HUES6 (cell line): ENCODE data around the gene PCLAF.

Experiments
- H3K27ac ChIP-seq: 2 replicates; pipeline ENCODE4 v1.7.0; 2013; ENCODE audit warnings: low read depth, mild to moderate bottlenecking, low read length, inconsistent platforms
- H3K27me3 ChIP-seq: 2 replicates; pipeline ENCODE4 v1.6.1; 2013; ENCODE audit warnings: low read length; ENCODE audit not compliant: control insufficient read depth, insufficient read depth
- H3K36me3 ChIP-seq: 2 replicates; pipeline ENCODE4 v1.6.1; 2013; ENCODE audit warnings: low read length; ENCODE audit not compliant: control insufficient read depth, insufficient read depth
- H3K4me1 ChIP-seq: 2 replicates; pipeline ENCODE4 v1.6.1; 2013; ENCODE audit warnings: low read length; ENCODE audit not compliant: control insufficient read depth, insufficient read depth
- H3K4me3 ChIP-seq: 2 replicates; pipeline ENCODE4 v1.5.1; 2013; ENCODE audit warnings: low read depth, low read length
- H3K9ac ChIP-seq: one replicate; pipeline ENCODE4 v1.6.1; 2013; ENCODE audit warnings: mild to moderate bottlenecking, low read length
- H3K9me3 ChIP-seq: 2 replicates; pipeline ENCODE4 v1.6.1; 2013; ENCODE audit warnings: low read depth, low read length; ENCODE audit not compliant: control insufficient read depth, insufficient read depth

PCLAF gene

DNA sequence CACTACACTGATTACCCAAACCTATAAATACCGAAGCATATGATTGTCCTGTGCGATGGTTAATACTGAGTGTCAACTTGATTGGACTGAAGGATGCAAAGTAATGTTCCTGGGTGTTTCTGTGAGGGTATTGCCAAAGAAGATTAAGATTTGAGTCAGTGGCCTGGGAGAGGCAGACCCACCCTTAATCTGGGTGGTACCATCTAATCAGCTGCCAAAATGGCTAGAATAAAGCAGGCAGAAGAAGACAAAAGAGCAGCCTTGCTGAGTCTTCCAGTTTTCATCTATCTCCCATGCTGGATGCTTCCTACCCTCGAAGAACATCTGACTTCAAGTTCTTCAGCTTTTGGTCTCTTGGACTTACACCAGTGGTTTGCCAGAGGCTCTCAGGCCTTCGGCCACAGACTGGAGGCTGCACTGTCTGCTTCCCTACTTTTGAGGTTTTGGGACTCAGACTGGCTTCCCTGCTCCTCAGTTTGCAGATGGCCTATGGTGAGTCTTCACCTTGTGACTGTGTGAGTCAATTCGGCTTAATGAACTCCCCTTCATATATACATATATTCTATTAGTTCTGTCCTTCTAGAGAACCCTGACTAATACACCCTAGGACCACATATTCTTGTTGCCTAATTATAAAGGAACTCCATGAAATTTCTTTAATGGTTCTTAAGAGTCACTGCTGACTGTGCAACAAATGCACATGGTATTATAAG, 56.9 kb downstream of the PCLAF start:
- Histone ChIP-seq H3K4me3 (no peak overlapping the region), H3K36me3 (no peaks in the 10 kb centered on the region), H3K9ac (no peak overlapping the region), H3K4me1 (no peaks in the 10 kb centered on the region), H3K9me3 (no peaks in the 10 kb centered on the region), H3K27me3 (no peaks in the 10 kb centered on the region), H3K27ac (no peak overlapping the region)

DNA sequence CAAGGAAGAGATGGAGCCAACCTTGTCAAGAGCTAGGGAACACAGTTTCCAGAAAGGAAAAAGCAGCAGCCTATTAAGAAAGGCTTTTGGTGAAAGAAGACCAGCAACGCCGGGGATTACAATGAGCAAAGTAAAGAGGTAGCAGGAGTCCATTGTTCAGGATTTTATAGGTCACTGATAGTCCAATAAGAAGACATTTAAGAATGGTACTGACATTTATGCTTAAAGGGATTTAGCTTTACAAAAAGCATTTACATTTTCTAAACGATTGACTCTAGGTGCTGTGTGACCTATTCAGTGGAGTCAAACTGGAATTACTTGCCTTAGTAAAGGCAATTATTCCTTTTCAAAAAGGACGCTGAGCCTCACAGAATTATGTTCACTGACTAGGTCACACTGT, 66.0 kb downstream of the PCLAF start:
- H3K36me3 ChIP-seq: no peaks in the 10 kb centered on the region
- no peaks in the 10 kb centered on the region for H3K4me1 ChIP-seq
- no peaks in the 10 kb centered on the region for H3K27me3 ChIP-seq
- no peak overlapping the region for H3K4me3 ChIP-seq
- H3K9ac ChIP-seq: no peak overlapping the region
- H3K9me3 ChIP-seq: no peaks in the 10 kb centered on the region
- no peak overlapping the region for H3K27ac ChIP-seq

DNA sequence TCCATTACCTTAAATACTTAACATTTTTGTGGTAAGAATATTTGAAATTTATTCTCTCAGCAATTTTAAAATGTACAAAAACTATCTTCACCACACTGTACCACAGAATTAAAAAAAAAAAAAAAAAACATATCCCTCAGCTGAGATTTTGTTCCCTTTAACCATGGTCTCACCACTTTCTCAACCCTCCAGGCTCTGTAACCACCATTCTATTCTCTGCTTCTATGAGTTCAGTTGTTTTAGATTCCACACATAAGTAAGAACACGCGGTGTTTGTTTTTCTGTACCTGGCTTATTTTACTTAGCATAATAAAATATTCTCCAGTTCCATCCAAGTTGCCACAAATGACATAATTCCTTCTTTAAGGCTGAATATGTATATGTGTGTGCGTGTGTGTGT, 66.8 kb downstream of the PCLAF start:
- no peaks in the 10 kb centered on the region for H3K4me1 ChIP-seq
- no peaks in the 10 kb centered on the region for H3K36me3 ChIP-seq
- H3K9me3 ChIP-seq: no peaks in the 10 kb centered on the region
- H3K27me3 ChIP-seq: no peaks in the 10 kb centered on the region
- no peak overlapping the region for H3K4me3 ChIP-seq
- no peak overlapping the region for H3K9ac ChIP-seq
- H3K27ac ChIP-seq: no peak overlapping the region
